ENCODE measurements around the gene ABCF3.
"Not testable (repeated sequence)": the region's sequence is repeated elsewhere in the genome, so short reads cannot be mapped to it uniquely, and the experiment has no call there.

ABCF3 gene, protein sequence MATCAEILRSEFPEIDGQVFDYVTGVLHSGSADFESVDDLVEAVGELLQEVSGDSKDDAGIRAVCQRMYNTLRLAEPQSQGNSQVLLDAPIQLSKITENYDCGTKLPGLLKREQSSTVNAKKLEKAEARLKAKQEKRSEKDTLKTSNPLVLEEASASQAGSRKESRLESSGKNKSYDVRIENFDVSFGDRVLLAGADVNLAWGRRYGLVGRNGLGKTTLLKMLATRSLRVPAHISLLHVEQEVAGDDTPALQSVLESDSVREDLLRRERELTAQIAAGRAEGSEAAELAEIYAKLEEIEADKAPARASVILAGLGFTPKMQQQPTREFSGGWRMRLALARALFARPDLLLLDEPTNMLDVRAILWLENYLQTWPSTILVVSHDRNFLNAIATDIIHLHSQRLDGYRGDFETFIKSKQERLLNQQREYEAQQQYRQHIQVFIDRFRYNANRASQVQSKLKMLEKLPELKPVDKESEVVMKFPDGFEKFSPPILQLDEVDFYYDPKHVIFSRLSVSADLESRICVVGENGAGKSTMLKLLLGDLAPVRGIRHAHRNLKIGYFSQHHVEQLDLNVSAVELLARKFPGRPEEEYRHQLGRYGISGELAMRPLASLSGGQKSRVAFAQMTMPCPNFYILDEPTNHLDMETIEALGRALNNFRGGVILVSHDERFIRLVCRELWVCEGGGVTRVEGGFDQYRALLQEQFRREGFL

DNA sequence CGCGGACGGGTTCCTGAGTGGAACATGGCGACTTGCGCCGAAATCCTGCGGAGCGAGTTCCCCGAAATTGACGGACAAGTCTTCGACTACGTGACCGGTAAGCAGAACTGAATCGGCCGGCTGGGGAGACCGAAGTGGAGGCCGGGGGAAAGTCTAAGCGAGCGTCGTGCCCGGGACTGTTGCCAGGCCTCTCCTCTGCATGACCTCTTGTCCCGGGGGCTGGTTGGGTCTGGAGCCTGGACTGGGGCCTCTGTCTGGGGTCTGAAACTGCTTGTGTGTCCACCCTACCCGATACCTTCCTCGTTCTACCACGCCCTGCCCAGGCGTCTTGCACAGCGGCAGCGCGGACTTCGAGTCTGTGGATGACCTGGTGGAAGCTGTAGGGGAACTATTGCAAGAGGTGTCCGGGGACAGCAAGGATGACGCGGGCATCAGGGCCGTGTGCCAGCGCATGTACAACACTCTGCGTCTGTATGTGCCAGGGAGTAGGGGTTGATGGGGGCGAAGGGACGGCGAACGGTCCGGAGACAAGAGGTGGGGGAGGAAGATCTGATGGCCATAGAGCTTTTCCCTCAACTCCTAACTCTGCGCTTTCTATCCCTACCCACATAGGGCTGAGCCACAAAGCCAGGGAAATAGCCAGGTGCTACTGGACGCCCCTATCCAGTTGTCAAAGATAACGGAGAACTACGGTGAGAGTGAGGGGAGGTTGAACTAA, at the start of gene ABCF3:
TSS of gene ABCF3 (plus strand) at position 16 of the 718 bp plus-strand sequence. CDS start at position 25, 9 bp downstream.
- no peak for FAIRE-seq

DNA sequence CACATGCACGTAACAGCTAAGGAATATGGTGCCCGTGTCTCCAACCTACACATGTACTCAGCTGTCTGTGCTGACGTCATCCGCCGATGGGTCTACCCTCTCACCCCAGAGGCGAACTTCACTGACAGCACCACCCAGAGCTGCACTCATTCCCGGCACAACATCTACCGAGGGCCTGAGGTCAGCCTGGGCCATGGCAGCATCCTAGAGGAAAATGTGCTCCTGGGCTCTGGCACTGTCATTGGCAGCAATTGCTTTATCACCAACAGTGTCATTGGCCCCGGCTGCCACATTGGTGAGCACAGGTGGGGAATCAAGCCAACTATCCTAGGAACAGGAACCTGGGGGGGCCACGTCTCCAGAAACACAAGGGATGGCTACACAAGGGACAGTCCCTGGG, 45.6 kb upstream of the ABCF3 start:
- no peak for FAIRE-seq

DNA sequence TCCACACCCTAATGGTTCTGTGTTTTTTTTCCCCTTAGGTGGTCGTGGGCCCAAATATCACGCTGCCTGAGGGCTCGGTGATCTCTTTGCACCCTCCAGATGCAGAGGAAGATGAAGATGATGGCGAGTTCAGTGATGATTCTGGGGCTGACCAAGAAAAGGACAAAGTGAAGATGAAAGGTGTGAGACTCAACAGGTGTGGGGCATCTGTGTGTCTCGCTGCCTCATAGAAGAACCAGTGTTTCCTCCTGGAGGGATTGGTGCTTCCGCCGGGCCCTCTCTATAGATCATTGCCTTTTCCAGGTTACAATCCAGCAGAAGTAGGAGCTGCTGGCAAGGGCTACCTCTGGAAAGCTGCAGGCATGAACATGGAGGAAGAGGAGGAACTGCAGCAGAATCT, 43.8 kb upstream of the ABCF3 start:
- FAIRE-seq, result no peak

DNA sequence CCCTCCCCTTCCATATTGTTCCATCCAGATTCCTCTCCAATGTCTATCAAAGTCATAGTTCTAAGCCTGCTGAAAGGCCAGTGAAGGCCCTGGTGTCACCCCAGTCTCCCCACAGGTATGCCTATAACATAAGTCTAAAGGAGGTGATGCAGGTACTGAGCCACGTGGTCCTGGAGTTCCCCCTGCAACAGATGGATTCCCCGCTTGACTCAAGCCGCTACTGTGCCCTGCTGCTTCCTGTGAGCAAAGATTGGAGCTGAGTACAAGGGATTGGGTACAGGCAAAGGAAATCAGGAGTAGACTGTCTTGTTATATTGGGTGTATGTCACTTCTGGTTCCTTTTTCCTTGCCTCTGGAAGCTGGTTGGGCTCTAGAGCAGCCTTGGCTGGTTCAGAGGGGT, 42.7 kb upstream of the ABCF3 start:
- no peak for FAIRE-seq

DNA sequence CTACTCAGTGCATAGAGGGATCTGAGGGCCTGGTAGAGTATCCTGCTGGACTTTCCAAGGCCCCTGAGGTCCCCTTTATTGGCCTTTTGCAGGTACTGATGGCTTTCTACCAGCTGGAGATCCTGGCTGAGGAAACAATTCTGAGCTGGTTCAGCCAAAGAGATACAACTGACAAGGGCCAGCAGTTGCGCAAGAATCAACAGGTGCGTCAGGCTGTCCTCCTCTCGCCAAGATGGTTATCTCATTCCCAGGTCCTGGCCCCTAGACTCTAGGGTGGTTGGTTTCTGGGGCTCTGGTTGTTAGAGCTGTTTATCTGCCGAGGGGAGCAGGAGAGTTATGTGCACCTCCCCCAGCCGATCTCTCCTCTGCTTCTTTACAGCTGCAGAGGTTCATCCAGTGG, 41.5 kb upstream of the ABCF3 start:
- FAIRE-seq, result no peak

DNA sequence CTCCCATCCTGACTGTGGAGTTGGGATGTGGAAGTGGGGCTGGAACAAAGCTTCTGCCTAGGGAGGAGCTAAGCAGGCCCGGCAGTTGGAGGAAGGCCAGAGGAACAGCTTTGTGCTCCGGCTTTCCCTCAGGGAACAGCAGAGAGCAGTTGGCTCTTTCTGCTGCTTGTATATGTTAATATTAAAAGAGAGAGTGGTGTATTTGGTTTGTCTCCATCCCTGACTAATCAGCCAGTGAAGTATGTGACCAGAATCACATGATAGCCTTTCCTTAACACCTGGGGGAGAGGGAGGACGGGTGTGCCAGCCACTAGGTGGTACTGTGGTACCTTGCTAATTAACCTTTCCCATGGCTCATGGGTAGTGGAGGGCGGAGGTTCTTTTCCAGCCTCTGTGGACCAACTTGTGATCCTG, 40.9 kb upstream of the ABCF3 start:
- no peak for FAIRE-seq

DNA sequence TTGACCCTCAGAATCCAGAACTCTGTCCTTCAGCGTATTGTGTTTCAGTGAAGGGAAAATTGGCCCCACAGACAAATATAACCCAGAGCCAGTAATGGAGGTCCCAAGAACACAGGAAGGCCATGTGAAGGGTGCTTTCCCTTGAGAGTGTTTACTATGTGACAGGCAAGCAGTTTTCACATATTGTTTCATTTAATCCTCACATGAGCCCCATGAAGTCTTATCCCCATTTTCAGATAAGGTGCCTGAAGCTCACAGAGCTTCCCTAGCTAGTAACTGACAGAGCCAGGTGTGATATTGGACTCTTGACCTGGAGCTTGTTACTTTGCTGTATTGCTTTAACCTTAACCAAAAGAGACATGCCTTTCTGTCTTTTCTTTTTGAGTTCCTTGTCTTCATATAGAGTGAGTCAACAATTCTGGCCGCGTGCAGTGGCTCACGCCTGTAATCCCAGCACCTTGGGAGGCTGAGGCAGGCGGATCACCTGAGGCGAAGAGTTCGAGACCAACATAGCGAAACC, 40.2 kb upstream of the ABCF3 start:
- no peak for FAIRE-seq

DNA sequence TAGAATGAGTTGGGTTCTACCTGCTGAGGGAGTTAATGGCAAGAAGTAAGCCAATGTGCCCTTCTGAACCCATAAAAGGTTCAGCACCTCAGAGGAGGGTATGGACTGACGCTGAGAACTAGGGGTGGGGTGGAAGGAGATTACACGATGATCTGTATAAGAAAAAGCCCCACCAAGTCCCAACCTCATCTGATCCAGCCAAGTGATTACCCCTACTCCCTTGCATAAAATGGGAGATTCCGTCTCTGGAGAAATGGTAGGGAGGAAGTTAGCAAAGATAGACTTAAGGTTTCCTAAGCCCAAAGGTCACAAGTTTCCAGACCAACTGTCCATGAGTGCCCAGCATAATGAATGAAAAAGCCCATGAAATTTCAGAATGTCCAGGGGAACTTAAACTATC, 37.9 kb upstream of the ABCF3 start:
- FAIRE-seq, result no peak

DNA sequence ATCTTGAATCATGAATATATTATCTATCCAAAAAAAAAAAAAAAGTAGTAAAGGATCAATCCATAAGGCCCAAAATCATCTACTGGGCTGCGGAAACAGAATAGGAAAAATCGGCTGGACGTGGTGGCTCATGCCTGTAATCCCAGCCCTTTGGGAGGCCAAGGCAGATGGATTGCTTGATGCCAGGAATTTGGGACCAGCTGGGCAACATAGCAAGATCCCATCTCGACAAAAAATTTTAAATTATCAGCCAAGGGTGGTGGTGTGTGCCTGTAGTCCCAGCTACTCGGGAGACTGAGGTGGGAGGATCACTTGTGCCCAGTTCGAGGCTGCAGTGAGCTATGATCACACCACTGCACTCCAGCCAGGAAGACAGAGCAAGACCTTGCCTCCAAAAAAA, 36.9 kb upstream of the ABCF3 start:
- no peak for FAIRE-seq

DNA sequence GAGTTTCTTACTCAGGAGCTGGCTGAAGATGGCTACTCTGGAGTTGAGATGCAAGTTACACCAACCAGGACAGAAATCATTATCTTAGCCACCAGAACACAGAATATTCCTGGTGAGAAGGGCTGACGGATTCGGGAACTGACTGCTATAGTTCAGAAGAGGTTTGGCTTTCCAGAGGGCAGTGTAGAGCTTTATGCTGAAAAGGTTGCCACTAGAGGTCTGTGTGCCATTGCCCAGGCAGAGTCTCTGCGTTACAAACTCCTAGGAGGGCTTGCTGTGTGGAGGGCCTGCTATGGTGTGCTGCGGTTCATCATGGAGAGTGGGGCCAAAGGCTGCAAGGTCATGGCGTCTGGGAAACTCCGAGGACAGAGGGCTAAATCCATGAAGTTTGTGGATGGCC, 36.2 kb upstream of the ABCF3 start:
- not testable (repeated sequence) for FAIRE-seq

DNA sequence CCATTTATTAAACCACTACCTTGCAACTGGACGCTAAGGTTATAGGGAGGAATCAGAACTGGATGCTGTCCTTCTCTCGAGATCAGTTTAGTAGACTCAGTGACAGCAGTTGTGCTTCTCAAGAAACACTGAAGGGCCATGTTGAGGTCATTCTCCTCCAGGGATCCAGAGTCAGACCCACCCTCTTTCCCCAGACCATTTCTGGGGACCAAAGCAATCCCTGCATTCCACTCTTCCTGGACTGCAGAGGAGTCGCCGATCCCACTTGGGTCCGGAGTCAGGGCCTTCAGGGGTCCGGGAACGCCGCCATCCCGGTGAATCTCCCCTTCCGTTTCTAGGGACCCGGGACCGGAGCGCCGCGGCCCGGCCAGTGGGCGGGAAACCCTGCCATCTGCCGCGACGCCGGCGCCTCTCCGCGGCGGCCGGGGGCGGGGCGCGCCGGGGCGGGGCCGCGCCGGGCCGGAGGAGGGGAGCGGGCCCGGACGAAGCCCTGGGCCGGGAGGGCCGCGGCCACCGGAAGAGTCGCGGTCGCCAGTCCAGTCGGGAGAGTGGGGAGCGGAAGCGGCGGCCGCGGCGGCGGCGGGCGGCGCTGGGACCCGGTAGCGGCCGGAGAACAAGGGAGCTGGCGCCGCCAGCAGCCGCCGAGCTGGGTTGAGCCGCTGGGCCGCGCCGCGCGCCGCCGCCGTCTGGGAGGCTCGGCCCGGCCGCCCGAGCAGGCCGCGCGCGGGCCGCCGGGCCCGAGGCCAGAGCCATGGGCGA, 30.9 kb upstream of the ABCF3 start, which contains the start of gene DVL3:
TSS of gene DVL3 (plus strand) at position 493 of the 759 bp plus-strand sequence. CDS start at position 752, 259 bp downstream.
- no peak for FAIRE-seq

DNA sequence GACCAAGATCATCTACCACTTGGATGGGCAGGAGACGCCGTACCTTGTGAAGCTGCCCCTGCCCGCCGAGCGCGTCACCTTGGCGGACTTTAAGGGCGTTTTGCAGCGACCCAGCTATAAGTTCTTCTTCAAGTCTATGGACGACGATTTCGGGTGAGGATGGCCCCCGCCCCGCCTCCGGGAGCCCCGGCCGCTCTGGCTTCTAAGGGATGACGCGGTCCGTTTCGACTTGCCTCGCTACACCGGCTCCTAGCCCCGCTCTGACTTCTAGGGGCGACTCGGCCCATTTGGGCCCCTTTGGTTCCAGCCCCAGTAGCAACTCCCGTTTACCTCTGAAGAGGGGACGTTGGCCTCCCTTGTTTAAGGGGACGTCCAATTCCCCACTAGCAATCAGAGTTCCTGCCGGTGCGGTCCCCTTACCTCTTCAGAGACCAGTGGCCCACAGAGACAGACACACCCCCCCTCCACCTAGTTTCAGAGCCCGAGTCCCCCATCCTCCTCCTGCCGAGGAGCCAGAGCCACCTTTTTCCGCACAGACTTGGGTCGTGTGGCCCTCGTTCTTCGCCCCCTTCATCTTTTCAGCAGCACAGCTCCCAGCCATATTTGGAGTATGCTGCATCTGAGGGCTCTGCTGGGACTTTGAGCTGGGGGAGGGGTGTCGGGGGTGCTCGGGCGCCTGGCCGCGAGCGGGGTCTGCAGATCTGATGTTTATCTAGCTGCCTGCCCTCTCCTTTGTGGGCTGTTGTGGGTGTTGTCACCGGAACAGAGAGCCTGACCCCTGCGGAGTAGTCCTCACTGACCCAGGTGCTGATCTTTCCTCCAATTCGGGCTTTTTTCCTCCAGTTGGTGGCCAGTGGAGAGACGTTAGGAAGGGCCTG, 30.1 kb upstream of the ABCF3 start:
- no peak for FAIRE-seq

DNA sequence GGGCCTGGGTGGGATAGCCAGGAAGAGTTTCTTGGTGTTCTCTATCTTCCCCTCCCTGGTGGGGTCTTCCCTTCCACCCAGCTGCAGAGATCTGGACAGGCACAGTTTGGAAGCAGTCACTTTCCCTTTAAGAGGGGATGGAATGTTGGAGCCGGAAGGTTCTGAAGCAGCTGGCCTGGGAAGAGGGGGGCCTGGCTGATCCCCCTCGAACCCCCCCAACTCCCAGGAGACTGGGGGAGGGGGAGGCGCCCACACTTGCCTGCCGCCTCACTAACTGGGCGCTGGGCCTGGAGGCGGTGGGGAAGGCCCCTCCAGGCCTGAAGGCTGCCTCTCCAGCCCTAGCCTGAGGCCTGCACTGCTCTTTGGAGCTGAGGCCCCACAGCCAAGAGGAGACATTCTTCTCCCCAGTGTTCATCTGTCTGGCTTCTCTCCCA, 29.5 kb upstream of the ABCF3 start:
- FAIRE-seq, result no peak

DNA sequence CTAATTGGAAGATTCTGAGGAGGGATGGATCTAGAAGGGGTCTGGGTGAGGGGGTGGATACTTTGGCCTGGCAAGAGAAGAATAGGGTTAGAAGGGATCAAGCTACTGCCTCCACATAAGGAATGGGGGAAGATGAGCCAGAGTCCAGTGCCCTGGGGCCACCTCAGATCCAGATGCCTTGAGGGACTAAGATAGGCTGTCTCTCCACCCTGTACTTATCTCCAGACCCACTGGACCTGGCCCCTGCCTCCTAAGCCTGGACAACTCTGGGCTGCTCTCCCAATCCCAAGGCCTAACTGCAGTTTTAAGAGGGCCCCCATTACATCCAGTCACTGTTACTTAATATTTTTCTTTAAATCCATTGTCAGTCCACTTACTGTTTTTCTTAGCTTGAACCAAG, 28.8 kb upstream of the ABCF3 start:
- FAIRE-seq, result no peak

DNA sequence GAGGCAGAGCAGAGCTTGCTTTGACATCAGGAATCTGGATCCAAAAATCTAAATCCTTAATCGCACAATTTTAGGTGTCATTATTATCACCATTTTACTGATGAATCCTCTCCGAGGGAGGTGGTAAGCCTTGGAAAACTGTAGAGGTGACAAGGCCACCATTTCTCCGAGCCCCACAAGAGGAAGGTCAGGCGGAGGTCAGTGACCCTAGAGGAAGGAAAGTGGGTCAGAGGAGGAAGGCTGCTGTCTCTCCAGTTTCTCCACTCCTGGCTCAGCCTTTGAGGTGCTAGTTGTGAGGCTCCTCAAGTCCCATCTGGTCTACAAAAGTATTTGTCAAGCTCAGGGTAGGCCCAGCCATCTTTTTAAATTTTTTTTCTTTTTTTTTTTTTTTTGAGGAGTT, 27.6 kb upstream of the ABCF3 start:
- FAIRE-seq, result no peak

DNA sequence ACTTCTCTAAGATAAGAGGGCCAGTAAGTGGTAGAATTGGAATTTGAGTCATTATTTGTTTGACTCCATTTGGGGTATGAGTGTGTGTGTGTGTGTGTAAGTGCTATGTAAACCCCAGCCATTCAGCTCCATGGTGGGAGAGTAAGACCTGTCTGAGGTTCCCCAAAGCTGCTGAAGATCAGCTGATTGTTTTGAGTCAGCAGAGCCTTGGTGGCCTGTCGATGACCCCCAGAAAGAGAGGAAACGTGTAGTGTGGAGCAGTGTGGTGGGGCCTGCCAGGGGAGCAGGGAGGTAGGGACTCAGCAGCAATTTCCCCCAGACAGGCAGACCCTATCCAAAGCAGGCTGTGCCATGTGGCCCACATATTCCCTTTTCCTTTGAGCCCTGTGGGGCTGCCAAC, 25.5 kb upstream of the ABCF3 start:
- FAIRE-seq, result no peak

DNA sequence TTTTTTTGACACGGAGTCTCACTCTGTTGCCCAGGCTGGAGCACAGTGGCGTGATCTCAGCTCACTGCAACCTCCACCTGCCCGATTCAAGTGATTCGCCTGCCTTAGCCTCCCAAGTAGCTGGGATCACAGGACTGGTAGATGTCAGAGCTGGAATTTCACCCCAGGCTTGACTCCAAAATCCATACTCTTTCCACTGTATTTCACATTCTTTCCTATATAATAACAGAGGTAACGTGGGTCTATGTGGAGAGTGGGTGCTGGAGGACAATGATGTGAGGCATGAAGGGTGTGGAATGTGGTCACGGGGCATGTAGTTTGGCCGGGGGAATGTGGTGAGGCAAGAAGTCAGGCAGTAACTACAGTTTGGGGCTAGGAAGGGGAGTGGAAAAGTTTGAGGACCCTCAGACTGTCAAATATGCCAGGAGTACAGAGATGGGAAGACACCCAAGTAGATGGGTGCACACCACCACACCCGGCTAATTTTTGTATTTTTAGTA, 23.4 kb upstream of the ABCF3 start:
- not testable (repeated sequence) for FAIRE-seq

DNA sequence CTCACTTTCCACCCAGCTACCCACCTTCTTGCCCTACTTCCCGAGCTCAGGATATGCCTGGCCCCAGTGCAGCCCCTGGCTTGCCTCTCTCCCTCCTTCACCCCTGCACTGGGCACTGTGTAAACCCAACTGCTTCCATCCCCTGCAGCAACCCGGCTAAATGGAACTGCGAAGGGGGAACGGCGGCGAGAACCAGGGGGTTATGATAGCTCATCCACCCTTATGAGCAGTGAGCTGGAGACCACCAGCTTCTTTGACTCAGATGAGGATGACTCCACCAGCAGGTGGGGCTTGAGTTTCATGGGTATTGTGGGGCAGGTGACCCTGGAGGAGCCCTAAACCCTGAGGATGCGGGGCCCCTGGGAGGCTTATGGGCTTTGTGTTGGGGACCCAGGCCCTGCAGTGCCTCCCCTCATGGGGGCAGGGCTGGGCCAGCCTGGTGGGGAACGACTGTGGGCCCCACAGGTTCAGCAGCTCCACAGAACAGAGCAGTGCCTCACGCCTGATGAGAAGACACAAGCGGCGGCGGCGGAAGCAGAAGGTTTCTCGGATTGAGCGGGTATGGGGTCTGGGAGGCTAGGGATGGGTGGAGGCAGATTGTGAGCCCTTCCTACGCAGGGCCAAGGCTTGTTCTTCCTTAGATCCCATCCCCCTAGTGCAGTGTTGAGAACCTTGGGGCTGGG, 21.2 kb upstream of the ABCF3 start:
- FAIRE-seq, result no peak

DNA sequence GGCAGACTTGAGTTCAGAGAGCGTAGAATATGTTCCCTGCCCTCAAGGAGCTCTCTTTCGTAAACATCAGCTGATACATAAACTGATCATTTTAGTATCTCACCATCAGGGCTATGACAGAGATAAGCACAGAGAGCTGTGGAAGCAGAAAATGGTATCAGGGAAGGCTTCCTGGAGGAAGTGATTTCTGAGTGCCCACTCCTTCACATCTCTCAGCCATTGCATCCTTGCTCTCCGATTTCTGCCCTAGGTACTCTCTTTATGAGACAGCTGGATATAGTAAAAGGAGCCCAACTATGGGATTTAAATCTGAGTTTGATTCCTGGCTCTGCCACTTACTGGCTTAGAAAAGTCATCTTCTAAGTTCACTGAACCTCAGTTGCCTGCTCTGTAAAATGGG, 20.5 kb upstream of the ABCF3 start:
- FAIRE-seq, result no peak

DNA sequence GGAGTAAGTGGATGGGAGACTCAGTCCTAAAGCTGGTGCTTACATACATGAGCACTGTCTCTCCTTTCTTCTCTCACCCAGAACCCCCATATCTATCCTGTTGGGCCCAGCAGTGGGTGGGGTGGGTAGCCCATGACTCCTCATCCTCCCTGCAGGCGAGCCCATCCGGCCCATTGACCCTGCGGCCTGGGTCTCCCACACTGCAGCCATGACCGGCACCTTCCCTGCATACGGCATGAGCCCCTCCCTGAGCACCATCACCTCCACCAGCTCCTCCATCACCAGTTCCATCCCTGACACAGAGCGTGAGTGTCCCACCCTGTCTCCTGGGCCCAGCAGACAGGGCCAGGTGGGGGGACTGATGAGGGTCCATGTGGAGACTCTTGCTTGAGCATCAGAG, 19.3 kb upstream of the ABCF3 start:
- no peak for FAIRE-seq

DNA sequence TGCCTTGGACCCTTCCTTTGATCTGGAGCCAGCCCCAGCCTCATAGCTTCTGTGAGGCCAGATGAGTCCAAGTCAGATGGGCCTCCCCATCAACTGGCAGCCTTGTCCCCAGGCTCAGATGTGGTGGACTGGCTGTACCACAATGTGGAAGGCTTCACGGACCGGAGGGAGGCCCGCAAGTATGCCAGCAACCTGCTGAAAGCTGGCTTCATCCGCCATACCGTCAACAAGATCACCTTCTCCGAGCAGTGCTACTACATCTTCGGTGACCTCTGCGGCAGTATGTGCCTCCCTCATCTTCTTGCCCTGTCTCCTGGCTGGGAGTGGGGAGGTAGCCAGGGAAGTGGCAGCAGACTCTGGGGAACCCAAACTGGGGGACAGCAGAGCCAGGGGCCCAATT, 18.2 kb upstream of the ABCF3 start:
- no peak for FAIRE-seq
